Stimulated activated effector memory CD8-positive, alpha-beta T cell treated with anti-CD3 and anti-CD28 coated beads, Interleukin-12 subunit alpha, Interleukin-12 subunit beta, amount 100 ng/mL, for 72 hours (primary cell): ENCODE results near the gene SLC44A5.
"Not testable (repeated sequence)": the region's sequence is repeated elsewhere in the genome, so short reads cannot be mapped to it uniquely, and the experiment has no call there.

Source experiments
- ATAC-seq: fragments of 150-1000 bp; cut with Tn5 transposase; 2 replicates; pipeline ENCODE4 v1.10.0; 2021
- DNase-seq, 2 donors: peaks; one replicate each; pipeline ENCODE4 v3.0.0; 2021 to 2022; ENCODE audit warnings: low spot score in 2 of 2
- H3K27ac Mint-ChIP-seq: one replicate; pipeline ENCODE4 v1.8.0; 2022; ENCODE audit warnings: mild to moderate bottlenecking, mixed read lengths
- H3K36me3 Mint-ChIP-seq: one replicate; pipeline ENCODE4 v1.8.0; 2022; ENCODE audit warnings: mild to moderate bottlenecking, mixed read lengths
- H3K4me1 Mint-ChIP-seq: one replicate; pipeline ENCODE4 v1.8.0; 2022; ENCODE audit warnings: mixed read lengths
- H3K4me3 Mint-ChIP-seq: one replicate; pipeline ENCODE4 v1.8.0; 2022; ENCODE audit warnings: mild to moderate bottlenecking, mixed read lengths
- H3K9me3 Mint-ChIP-seq: one replicate; pipeline ENCODE4 v1.8.0; 2022; ENCODE audit warnings: mixed read lengths

Gene SLC44A5

DNA sequence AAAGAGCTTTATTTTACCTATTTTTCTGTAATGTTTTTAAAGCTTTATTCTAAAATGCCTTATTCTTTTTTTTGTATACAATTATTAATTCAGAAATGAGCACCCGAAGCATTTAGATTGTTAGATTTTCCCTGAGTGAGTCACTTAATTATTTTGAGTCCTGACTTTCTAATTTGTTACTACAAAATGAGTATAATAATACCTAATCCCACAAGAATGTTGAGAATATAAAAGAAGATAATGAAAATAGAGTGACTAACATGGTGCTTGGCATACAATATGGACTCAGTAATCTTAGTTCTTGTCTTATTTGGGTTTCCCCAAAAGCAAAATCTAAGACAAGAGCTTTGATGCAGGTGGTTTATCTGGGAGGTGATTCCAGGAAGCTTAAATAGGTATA lies 334.5 kb downstream of the SLC44A5 start:
- H3K36me3 Mint-ChIP-seq: no peaks in the 10 kb centered on the region
- DNase-seq (no peak), ATAC-seq (no peak)
- H3K4me1 Mint-ChIP-seq: no peaks in the 10 kb centered on the region
- H3K4me3 Mint-ChIP-seq: no peak overlapping the region
- peaks cover 5% of the 10 kb centered on the region for H3K9me3 Mint-ChIP-seq
- no peak overlapping the region for H3K27ac Mint-ChIP-seq

DNA sequence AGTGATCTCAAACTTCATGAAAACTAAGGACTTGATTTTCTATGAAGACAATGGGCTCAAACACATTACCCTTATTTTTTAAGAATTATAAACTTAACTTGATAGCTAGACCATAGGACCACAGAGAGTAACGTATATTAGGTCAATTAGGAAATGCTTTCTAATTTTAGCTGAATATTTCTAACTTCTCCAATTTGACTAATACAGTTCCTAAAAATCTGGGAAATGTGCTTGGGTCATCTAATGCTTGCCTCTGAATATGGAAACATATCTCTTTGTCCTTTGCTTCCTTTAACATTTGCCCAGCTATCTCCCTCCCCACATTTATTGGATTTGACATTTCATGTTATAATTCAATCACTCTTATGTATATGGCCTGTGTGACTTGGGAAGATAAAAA lies 335.3 kb downstream of the SLC44A5 start:
- DNase-seq (no peak), ATAC-seq (no peak)
- Mint-ChIP-seq H3K9me3 (peaks cover 5% of the 10 kb centered on the region), H3K4me1 (no peaks in the 10 kb centered on the region), H3K27ac (no peak overlapping the region), H3K4me3 (no peak overlapping the region), H3K36me3 (no peaks in the 10 kb centered on the region)

DNA sequence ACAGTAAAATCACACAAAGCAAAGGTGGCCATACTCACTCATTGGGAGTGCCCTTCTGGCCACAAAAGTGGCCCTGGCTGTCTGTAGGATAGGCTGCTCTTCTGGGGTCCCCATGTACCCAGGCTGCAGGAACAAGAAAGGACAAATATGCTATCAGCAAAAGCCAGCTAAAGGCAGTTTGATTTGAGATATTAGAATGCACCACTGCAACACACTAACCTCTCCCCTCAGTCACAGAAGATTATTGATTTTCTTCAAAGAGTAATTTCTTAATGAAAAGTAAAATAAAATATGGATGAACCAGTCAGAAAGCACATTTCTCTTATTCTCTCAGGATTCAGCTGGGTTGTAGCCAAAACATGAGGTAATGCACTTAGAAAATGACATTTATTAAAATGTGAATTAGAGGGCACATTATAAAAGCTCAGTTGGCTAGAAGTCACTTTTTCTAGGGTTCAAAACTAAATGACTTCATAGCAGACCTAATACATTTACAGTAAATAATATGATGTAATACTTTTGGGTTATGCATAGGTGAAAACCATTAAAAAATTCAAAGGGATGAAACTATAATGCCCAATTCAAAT lies 335.9 kb downstream of the SLC44A5 start:
- H3K4me3 Mint-ChIP-seq: no peak overlapping the region
- H3K4me1 Mint-ChIP-seq: no peaks in the 10 kb centered on the region
- DNase-seq (no peak), ATAC-seq (no peak)
- no peaks in the 10 kb centered on the region for H3K36me3 Mint-ChIP-seq
- H3K9me3 Mint-ChIP-seq: peaks cover 5% of the 10 kb centered on the region
- no peak overlapping the region for H3K27ac Mint-ChIP-seq

DNA sequence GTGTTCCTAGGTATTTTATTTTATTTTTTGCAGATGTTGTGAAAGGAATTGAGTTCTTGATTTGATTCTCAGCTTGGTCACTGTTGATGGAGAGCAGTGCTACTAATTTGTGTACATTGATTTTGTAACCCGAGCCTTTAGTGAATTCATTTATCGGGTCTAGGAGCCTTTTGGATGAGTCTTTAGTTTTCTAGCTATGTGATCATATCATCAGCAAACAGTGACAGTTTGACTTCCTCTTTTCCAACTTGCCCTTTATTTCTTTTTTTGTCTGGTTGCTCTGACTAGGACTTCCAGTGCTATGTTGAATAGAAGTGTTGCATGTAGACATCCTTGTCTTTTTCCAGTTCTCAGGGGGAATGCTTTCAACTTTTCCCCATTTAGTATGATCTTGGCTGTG lies 337.8 kb downstream of the SLC44A5 start:
- Mint-ChIP-seq H3K36me3 (no peaks in the 10 kb centered on the region), H3K9me3 (peaks cover 8% of the 10 kb centered on the region), H3K4me1 (no peaks in the 10 kb centered on the region), H3K4me3 (no peak overlapping the region), H3K27ac (no peak overlapping the region)
- ATAC-seq (no peak), DNase-seq (no peak)

DNA sequence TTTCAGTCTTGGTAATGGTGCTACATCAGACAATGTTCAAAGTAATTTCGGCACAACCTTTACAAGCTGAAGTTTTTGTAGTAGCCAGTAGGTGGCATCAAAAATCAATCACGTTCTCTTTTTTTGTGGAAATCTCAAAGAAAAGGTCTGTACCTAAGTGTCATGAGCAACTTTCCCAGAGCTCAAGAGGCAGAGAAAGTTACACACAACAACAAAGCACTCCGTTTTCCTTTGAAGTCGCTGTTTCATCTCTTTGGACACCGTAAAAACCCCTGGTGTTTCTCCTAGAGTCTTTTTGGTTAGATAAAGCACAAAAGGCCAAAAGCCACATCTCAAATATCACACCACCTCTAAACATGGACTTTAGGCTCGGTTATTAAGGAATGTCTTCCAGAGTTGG lies 345.1 kb downstream of the SLC44A5 start:
- DNase-seq (no peak), ATAC-seq (no peak)
- Mint-ChIP-seq H3K4me3 (no peak overlapping the region), H3K9me3 (peaks cover 6% of the 10 kb centered on the region), H3K27ac (no peak overlapping the region), H3K36me3 (no peaks in the 10 kb centered on the region), H3K4me1 (no peaks in the 10 kb centered on the region)

DNA sequence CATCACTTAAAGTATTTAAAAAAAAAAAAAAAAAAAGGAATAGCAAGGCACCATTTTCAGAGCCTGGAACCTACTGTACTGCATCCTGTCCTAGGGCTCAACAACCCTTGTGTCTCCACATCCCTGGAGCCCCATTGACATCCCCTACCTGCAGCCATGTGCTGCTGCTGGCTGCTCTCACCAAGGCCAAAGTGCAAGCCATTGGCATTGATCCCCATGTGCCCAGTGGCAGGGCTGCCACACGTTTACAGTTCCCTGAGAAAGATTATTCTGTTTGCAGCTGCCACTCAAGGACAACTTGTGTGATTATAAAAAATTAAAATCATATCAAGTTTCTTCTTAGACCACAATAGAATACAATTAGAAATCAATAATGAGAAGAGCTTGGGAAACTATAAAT lies 346.8 kb downstream of the SLC44A5 start:
- Mint-ChIP-seq H3K36me3 (no peaks in the 10 kb centered on the region), H3K9me3 (peaks cover 8% of the 10 kb centered on the region), H3K27ac (no peak overlapping the region), H3K4me1 (no peaks in the 10 kb centered on the region), H3K4me3 (no peak overlapping the region)
- ATAC-seq (no peak), DNase-seq (no peak)

DNA sequence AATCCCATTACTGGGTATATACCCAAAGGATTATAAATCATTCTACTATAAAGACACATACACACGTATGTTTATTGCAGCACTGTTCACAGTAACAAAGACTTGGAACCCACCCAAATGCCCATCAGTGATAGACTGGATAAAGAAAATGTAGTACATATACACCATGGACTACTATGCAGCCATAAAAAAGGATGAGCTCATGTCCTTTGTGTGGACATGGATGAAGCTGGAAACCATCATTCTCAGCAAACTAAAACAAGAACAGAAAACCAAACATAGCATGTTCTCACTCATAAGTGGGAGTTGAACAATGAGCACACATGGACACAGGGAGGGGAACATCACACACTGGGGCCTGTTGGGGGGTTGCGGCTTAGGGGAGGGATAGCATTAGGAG lies 347.3 kb downstream of the SLC44A5 start:
- H3K4me1 Mint-ChIP-seq, DNase-seq, H3K36me3 Mint-ChIP-seq, H3K27ac Mint-ChIP-seq, H3K4me3 Mint-ChIP-seq, H3K9me3 Mint-ChIP-seq, ATAC-seq: not testable (repeated sequence)

DNA sequence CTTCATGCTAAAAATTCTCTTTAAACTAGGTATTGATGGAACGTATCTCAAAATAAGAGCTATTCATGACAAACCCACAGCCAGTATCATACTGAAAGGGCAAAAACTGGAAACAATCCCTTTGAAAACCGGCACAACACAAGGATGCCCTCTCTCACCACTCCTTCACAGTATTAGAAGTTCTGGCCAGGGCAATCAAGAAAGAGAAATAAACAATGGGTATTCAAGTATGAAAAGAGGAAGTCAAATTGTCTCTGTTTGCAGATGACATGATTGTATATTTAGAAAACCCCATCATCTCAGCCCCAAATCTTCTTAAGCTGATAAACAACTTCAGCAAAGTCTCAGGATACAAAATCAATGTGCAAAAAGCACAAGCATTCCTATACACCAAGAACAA lies 349.0 kb downstream of the SLC44A5 start:
- H3K36me3 Mint-ChIP-seq, DNase-seq, H3K4me3 Mint-ChIP-seq, H3K27ac Mint-ChIP-seq, H3K4me1 Mint-ChIP-seq, ATAC-seq, H3K9me3 Mint-ChIP-seq: not testable (repeated sequence)

DNA sequence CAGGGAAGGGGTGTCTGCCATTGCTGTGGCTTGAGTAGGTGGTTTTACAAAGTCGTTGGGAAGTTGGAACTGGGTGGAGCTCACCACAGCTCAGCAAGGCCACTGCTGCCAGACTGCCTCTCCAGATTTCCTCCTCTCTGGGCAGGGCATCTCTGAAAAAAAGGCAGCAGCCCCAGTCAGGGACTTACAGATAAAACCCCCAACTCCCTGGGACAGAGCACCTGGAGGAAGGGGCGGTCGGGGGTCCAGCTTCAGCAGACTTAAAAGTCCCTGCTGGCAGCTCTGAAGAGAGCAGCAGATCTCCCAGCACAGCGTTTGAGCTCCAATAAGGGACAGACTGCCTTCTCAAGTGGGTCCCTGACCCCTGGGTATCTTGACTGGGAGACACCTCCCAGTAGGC lies 352.6 kb downstream of the SLC44A5 start:
- DNase-seq: no peak

DNA sequence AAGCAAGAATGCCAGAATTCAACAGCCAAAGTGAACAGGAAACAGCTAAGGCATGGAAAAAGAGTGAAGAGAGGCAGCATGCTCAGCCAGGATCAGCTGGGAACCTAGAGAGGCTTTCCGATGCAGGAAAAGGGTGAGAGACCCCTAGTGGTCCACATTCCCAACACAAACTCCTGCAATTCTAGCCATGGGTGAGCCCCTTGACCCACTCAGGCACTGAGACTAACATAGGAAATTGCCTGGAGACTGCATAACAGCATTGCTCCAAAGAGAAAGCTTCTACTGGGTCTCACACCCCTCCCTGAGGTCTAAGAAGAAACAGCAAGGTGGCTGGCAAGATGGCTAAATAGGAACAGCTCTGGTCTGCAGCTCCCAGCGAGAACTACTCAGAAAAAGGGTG lies 353.5 kb downstream of the SLC44A5 start:
- peaks cover 8% of the 10 kb centered on the region for H3K9me3 Mint-ChIP-seq

More for the DNA sequence above, 352.6 kb downstream of the SLC44A5 start:
- Mint-ChIP-seq H3K4me1 (no peaks in the 10 kb centered on the region), H3K4me3 (no peak overlapping the region), H3K9me3 (peaks cover 8% of the 10 kb centered on the region), H3K36me3 (no peaks in the 10 kb centered on the region), H3K27ac (no peak overlapping the region)
- no peak for ATAC-seq

DNA sequence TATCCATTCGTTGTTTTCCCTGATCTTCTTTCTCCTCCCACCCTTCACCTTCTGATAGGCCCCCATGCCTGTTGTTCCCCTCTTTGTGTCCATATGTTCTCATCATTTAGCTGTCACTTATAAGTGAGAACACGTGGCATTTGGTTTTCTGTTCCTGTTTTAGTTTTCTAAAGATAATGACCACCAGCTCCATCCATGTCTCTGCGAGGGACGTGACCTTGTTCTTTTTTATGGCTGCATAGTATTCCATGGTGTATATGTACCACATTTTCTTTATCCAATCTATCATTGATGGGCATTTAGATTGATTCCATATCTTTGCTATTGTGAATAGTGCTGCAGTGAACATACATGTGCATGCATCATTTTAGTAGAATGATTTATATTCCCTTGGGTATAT lies 360.8 kb downstream of the SLC44A5 start:
- not testable (repeated sequence) for H3K4me3 Mint-ChIP-seq, ATAC-seq

More for the DNA sequence above, 353.5 kb downstream of the SLC44A5 start:
- Mint-ChIP-seq H3K4me1 (no peaks in the 10 kb centered on the region), H3K4me3 (no peak overlapping the region), H3K27ac (no peak overlapping the region), H3K36me3 (no peaks in the 10 kb centered on the region)
- no peak for DNase-seq
- no peak for ATAC-seq

DNA sequence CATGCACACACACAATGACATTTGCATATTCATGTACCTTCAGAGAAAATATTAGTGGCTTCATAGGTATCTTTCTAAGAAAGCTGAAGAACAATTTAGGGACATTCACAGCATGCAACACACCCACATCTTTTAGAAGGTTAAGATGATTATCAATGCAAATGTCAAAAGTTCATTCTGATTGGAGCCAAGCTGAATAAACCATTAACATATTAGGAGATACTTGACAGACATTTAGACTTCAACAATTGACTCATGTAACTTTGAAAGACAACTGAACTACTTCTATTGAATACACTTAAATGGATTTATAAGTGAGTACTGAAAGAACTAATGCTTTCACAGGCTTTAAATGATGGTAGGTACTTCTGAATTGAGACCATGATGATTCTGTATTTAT lies 365.7 kb downstream of the SLC44A5 start:
- no peak overlapping the region for H3K27ac Mint-ChIP-seq
- H3K4me3 Mint-ChIP-seq: no peak overlapping the region
- H3K36me3 Mint-ChIP-seq: no peaks in the 10 kb centered on the region
- no peaks in the 10 kb centered on the region for H3K4me1 Mint-ChIP-seq
- DNase-seq: no peak
- no peak for ATAC-seq
- no peaks in the 10 kb centered on the region for H3K9me3 Mint-ChIP-seq

More for the DNA sequence above, 360.8 kb downstream of the SLC44A5 start:
- H3K4me1 Mint-ChIP-seq, H3K9me3 Mint-ChIP-seq, H3K27ac Mint-ChIP-seq, H3K36me3 Mint-ChIP-seq, DNase-seq: not testable (repeated sequence)

DNA sequence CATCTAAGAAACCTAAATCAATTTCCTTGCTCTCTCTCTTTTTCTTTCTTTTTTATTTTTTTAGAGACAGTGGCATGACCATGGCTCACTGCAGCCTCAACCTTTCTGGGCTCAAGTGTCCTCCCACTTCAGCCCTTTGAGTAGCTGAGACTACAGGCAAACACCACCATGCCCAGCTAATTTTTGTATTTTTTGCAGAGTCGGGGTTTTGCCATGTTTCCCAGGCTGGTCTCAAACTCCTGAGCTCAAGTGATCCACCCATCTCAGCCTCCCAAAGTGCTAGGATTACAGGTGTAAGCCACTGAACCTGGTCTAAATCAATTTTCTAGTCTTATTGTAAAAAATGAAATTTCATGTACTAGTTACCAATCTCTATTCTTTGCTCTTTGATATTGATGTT lies 367.8 kb downstream of the SLC44A5 start:
- no peaks in the 10 kb centered on the region for H3K4me1 Mint-ChIP-seq
- no peak overlapping the region for H3K27ac Mint-ChIP-seq
- no peaks in the 10 kb centered on the region for H3K9me3 Mint-ChIP-seq
- no peak overlapping the region for H3K4me3 Mint-ChIP-seq
- H3K36me3 Mint-ChIP-seq: no peaks in the 10 kb centered on the region
- DNase-seq: no peak
- no peak for ATAC-seq

DNA sequence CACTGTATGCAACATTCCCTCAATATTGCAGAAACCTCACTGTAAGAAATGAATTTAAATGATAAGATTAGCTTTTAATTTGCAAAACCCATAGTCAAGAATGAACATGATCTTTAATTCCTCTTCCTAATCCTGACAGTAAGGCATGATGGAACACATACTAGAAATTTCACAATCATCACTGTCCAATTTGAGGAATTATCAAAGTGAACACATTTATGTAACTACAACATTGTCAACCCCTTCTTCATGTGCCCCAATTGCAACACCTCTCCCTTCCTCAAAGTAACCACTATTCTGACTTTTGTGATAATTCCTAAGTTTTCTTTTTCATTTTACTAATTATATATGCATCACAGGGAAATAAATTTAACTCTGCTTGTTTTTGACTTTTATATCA lies 373.6 kb downstream of the SLC44A5 start:
- Mint-ChIP-seq H3K36me3 (no peaks in the 10 kb centered on the region), H3K27ac (no peak overlapping the region), H3K4me1 (no peaks in the 10 kb centered on the region), H3K9me3 (no peaks in the 10 kb centered on the region), H3K4me3 (no peak overlapping the region)
- ATAC-seq (no peak), DNase-seq (no peak)

DNA sequence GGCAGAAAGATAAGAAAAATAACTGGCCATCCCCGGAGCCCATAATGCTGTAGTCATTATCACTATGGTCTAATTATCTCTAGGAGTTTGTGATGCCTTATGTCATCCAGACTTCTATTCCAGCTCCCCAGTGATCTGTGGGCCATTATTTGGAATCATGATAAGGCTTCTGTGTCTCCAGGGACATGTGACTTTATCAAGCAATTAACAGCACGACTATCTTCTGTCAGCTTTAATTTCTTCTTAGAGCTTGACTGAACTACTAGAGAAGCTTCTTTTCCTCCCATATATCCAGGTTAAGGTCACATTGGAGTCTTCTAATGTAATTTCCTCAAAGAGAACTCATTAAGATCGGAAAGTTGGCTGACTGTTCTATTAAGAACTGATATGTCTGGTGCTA lies 376.4 kb downstream of the SLC44A5 start:
- Mint-ChIP-seq H3K36me3 (no peaks in the 10 kb centered on the region), H3K27ac (no peak overlapping the region), H3K4me1 (no peaks in the 10 kb centered on the region), H3K9me3 (no peaks in the 10 kb centered on the region), H3K4me3 (no peak overlapping the region)
- no peak for ATAC-seq
- no peak for DNase-seq

DNA sequence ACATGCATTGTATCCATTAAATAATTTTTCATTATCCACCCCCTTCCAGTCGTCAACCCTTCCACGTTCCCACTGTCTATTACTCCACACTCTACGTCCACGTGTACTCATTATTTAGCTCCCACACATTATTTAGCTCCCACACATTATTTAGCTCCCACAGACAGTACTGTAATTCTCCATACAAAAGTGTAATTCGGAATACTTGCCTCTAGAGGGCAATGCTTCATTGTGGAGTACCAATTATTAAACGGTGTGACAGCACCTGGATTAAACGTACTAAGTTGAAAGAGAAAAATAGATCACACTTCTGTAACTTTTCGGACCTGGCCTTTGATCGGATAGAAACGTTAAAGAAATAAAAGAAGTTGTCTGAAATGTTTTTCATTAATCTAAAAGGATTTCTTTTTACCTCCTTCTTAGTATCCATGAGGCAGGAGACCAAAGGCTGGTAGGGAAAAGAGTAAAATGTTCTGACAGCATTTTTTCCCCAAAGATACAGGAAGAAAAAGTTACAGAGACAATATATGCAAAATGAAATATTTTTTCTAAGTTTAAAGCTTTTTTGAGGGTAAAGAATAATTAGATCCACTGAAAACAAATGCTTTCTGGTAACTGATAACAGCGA lies 377.5 kb downstream of the SLC44A5 start:
- H3K9me3 Mint-ChIP-seq: peaks cover 4% of the 10 kb centered on the region
- H3K27ac Mint-ChIP-seq: no peak overlapping the region
- no peaks in the 10 kb centered on the region for H3K36me3 Mint-ChIP-seq
- no peaks in the 10 kb centered on the region for H3K4me1 Mint-ChIP-seq
- H3K4me3 Mint-ChIP-seq: no peak overlapping the region
- DNase-seq (no peak), ATAC-seq (no peak)
